OCI-LY7 (cell line): ENCODE data around the gene VAV1. TPM values are rescaled to one million over a fixed set of nuclear protein-coding genes. Genes with fewer than 3 reads are reported as not detected.

Experiments
- BruUV-seq: library from RNA; stranded (reverse); fragments of 400-500 nt; replicated peaks from 2 replicates; lab custom pipeline; 2021; lab: Mats Ljungman, UMichigan
- CTCF ChIA-PET: fragments of 300-600 bp; sonication (Branson Sonifier 250); formaldehyde crosslinking; loops from one replicate; lab custom pipeline; 2022; ENCODE audit warnings: antibody characterized with exemption; ENCODE audit not compliant: unreplicated experiment; lab: Charles Lee
- POLR2A ChIA-PET: fragments of 300-600 bp; sonication (Branson Sonifier 250); formaldehyde crosslinking; loops from one replicate; lab custom pipeline; 2022; ENCODE audit warnings: antibody characterized with exemption; lab: Charles Lee
- DNase-seq: peaks from one replicate; pipeline ENCODE4 v3.0.0-alpha.2; 2015; ENCODE audit warnings: low spot score
- H2AFZ ChIP-seq: fragments of 200-600 bp; sonication (generic), shearing (Covaris generic); 2 replicates; pipeline ENCODE4 v1.6.1; 2014; ENCODE audit warnings: mild to moderate bottlenecking, antibody characterized with exemption, low read length, moderate library complexity
- H3K27ac ChIP-seq: fragments of 200-600 bp; sonication (generic); 2 replicates; pipeline ENCODE4 v1.5.1; 2014; ENCODE audit warnings: mixed run types, low read depth, mild to moderate bottlenecking, moderate library complexity, low read length, inconsistent platforms; ENCODE audit not compliant: poor library complexity, severe bottlenecking
- H3K36me3 ChIP-seq: fragments of 200-600 bp; sonication (generic); 2 replicates; pipeline ENCODE4 v1.6.1; 2014; ENCODE audit warnings: mild to moderate bottlenecking, antibody characterized with exemption, low read length, moderate library complexity, mixed read lengths; ENCODE audit not compliant: insufficient read depth
- H3K4me1 ChIP-seq: fragments of 200-600 bp; sonication (generic); 2 replicates; pipeline ENCODE4 v1.5.1; 2014; ENCODE audit warnings: mild to moderate bottlenecking, low read length; ENCODE audit not compliant: insufficient read depth, poor library complexity, severe bottlenecking
- H3K4me2 ChIP-seq: fragments of 200-600 bp; sonication (generic); 2 replicates; pipeline ENCODE4 v1.6.1; 2014; ENCODE audit warnings: mild to moderate bottlenecking, low read length
- H3K4me3 ChIP-seq: fragments of 200-600 bp; sonication (generic); 2 replicates; pipeline ENCODE4 v1.5.1; 2014; ENCODE audit warnings: mild to moderate bottlenecking, low read depth, low read length; ENCODE audit not compliant: poor library complexity, severe bottlenecking
- H3K79me2 ChIP-seq: fragments of 200-600 bp; sonication (generic); 2 replicates; pipeline ENCODE4 v1.6.1; 2016; ENCODE audit warnings: low read depth, mild to moderate bottlenecking, low read length, moderate library complexity, mixed read lengths; ENCODE audit not compliant: insufficient read depth
- H3K9me2 ChIP-seq: fragments of 200-600 bp; sonication (generic); 2 replicates; pipeline ENCODE4 v1.6.1; 2016; ENCODE audit warnings: mild to moderate bottlenecking, low read length, mixed read lengths; ENCODE audit not compliant: insufficient read depth
- H3K9me3 ChIP-seq: fragments of 200-600 bp; sonication (generic); 2 replicates; pipeline ENCODE4 v1.6.1; 2014; ENCODE audit warnings: mild to moderate bottlenecking, mixed run types, low read length, mixed read lengths
- H4K20me1 ChIP-seq: fragments of 200-600 bp; sonication (generic); 2 replicates; pipeline ENCODE4 v1.6.1; 2014; ENCODE audit warnings: mild to moderate bottlenecking, antibody characterized with exemption, low read length, moderate library complexity, mixed read lengths; ENCODE audit not compliant: insufficient read depth
- EZH2phosphoT487 ChIP-seq: fragments of 200-600 bp; sonication (generic); IDR thresholded peaks from 2 replicates; pipeline ENCODE4 v1.6.1; 2018; ENCODE audit warnings: low read depth, borderline replicate concordance, mild to moderate bottlenecking, mixed run types, antibody characterized with exemption, low read length, moderate library complexity, mixed read lengths
- intact Hi-C: fragments of 100-400 bp; cut with micrococcal nuclease; formaldehyde crosslinking; loops from one replicate; pipeline ENCODE4 v1.10.0; 2022; ENCODE audit not compliant: unreplicated experiment
- total RNA-seq, 2 experiments: library from RNA; depleted of rRNA in 1 of 2; stranded (reverse); fragments of >200 nt in 1 of 2; shearing (Covaris generic) in 1 of 2; gene quantifications; 2 replicates each; pipeline ENCODE4 v1.2.3, GENCODE V29; 2014 to 2022
- TF ChIP-seq, protein P1 (sequence below): fragments of 200-600 bp; sonication (generic); conservative IDR thresholded peaks from 2 replicates; pipeline ENCODE4 v1.5.1; 2014; ENCODE audit warnings: mild to moderate bottlenecking, antibody characterized with exemption, low read length, moderate library complexity, mixed read lengths

Gene VAV1
- total RNA-seq, 2 experiments from 2014 or later = 90.7 to 107 TPM

DNA sequence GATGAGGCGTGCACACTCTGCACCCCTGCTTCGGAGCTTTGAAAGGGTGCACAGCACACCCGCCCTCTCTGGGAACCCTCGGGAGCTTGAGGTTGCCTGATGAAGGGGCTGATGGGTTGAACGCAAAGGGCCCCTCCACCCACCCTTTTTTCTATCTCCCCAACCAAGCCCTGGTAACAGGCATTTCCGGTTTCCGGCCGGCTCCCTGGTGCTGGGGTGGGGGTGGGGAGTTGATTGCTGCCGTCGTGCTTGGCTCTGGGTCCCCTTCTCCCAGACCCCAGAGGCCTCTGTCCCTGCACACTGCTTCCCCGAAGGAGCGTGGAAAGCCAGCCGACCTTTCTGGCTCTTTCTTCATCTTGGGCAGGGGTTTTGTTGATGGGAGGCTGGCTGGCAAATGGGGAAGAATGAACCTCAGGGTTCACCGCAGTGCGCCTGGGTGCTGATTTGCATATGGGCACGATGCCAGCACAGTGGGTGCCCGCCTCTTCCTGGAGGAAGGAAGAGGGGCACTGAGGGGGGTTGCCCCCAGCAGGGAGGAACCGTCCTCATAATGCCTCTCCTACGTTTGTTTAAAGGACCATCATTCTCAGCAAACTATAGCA, 29.1 kb downstream of the VAV1 start:
- peaks cover 78% of the 10 kb centered on the region for H3K79me2 ChIP-seq
- no peaks in the 10 kb centered on the region for H4K20me1 ChIP-seq
- H3K9me2 ChIP-seq = no peaks in the 10 kb centered on the region
- ChIA-PET CTCF (interaction anchor here (0.9 to 1.4 kb wide), 2 partner anchors 9 to 29 kb away, joined by 4 read pairs; partner anchors contain the start of gene VAV1), POLR2A (interaction anchor here (0.5 to 2.9 kb wide), 5 partner anchors 11 to 500 kb away, joined by 3 to 25 read pairs (median 3); partner anchors contain the start of gene VAV1)
- H3K9me3 ChIP-seq = no peaks in the 10 kb centered on the region
- peak overlapping the region; percentile 13; the same call in 1 of the 2 replicates for H2AFZ ChIP-seq
- H3K4me1 ChIP-seq = peaks cover 75% of the 10 kb centered on the region
- peak overlapping the region; percentile 88 for H3K4me2 ChIP-seq
- TF ChIP-seq, protein P1, sequence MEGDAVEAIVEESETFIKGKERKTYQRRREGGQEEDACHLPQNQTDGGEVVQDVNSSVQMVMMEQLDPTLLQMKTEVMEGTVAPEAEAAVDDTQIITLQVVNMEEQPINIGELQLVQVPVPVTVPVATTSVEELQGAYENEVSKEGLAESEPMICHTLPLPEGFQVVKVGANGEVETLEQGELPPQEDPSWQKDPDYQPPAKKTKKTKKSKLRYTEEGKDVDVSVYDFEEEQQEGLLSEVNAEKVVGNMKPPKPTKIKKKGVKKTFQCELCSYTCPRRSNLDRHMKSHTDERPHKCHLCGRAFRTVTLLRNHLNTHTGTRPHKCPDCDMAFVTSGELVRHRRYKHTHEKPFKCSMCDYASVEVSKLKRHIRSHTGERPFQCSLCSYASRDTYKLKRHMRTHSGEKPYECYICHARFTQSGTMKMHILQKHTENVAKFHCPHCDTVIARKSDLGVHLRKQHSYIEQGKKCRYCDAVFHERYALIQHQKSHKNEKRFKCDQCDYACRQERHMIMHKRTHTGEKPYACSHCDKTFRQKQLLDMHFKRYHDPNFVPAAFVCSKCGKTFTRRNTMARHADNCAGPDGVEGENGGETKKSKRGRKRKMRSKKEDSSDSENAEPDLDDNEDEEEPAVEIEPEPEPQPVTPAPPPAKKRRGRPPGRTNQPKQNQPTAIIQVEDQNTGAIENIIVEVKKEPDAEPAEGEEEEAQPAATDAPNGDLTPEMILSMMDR = no peak
- no peak for TF ChIP-seq EZH2phosphoT487
- intact Hi-C loops = loop anchor here (1.0 to 2.0 kb wide), 3 partner anchors 29 to 63 kb away; partner anchors contain the start of gene VAV1
- peak; percentile 97 for DNase-seq
- H3K27ac ChIP-seq = peak overlapping the region; percentile 94
- BruUV-seq = TSS peak; percentile 45
- H3K4me3 ChIP-seq = peak overlapping the region; percentile 66
- H3K36me3 ChIP-seq = peaks cover 33% of the 10 kb centered on the region

DNA sequence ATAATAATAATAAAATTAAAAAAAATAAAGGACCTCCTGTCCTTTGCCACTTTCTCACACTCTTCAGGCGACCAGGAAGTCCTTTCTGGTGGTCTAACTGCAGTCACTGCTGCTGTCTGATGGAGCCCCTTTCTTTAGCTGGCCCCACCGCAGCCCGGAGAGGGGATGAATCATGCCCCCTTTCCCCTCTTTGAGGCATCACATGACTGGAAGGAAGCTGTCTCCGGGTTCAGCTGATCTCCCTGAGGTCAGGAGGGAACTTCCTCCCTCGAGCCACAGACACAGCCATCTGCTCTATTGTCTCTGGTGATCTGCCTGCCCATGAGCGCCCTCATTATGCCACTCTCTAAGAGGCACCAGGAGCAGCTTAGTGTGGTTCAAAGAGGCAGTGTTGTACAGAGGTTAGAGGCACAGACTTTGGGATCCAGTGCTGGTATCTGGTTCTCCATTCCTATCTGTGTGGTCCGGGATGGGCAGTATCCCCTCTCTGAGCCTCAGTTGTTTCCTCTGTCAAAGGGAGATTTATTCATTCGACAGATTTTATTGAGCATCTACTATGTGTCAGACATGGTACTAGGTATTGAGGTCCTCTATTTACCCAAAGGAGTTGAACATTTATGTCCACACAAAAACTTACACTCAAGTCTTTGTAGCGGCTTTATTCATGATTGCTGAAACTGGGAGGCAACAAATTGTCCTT, 30.0 kb downstream of the VAV1 start:
- H4K20me1 ChIP-seq = no peaks in the 10 kb centered on the region
- intact Hi-C loops = loop anchor here (1.0 to 2.0 kb wide), 2 partner anchors 60 to 64 kb away; no protein-coding TSS in a partner anchor
- peak overlapping the region; percentile 94 for H3K27ac ChIP-seq
- no peak overlapping the region for H2AFZ ChIP-seq
- H3K79me2 ChIP-seq = peaks cover 78% of the 10 kb centered on the region
- H3K4me3 ChIP-seq = peak overlapping the region; percentile 46
- DNase-seq = peak; percentile 96
- H3K9me2 ChIP-seq = no peaks in the 10 kb centered on the region
- peaks cover 40% of the 10 kb centered on the region for H3K36me3 ChIP-seq
- ChIA-PET CTCF (interaction anchor here (1.0 kb wide), 1 partner anchor 30 kb away, joined by 3 read pairs; the partner anchor contains the start of gene VAV1), POLR2A (interaction anchor here (0.6 to 2.9 kb wide), 4 partner anchors 21 to 196 kb away, joined by 3 to 25 read pairs (median 5); partner anchors contain the start of gene VAV1)
- BruUV-seq = no TSS peak
- H3K9me3 ChIP-seq = no peaks in the 10 kb centered on the region
- H3K4me1 ChIP-seq = peaks cover 66% of the 10 kb centered on the region
- peak overlapping the region; percentile 68 for H3K4me2 ChIP-seq
- no peak for TF ChIP-seq EZH2phosphoT487
- TF ChIP-seq, protein P1 = peak; percentile 80
